AG09309 (cell line): ENCODE measurements around the gene MACF1.
A peak's percentile ranks its signal among the peaks of the same experiment; 100 is the strongest.
"Not testable (repeated sequence)": the region's sequence is repeated elsewhere in the genome, so short reads cannot be mapped to it uniquely, and the experiment has no call there.

Source experiments
- DNase-seq: peaks from one replicate; pipeline ENCODE4 v3.0.0-alpha.2; 2010; ENCODE audit warnings: low read depth
- H3K4me3 ChIP-seq: 2 replicates; pipeline ENCODE4 v1.5.1; 2011; ENCODE audit warnings: mild to moderate bottlenecking, low read depth, low read length, moderate library complexity; ENCODE audit not compliant: control insufficient read depth
- CTCF ChIP-seq: IDR thresholded peaks from 2 replicates; pipeline ENCODE4 v1.5.1; 2011; ENCODE audit warnings: mild to moderate bottlenecking, low read depth, low read length, inconsistent platforms; ENCODE audit not compliant: insufficient read depth, control insufficient read depth; ENCODE audit errors: missing control alignments

MACF1 gene

GRCh38 chr1:39494671-39495410 lies 290.3 kb downstream of the MACF1 start:
- H3K4me3 ChIP-seq: no peak overlapping the region
- no peak for TF ChIP-seq CTCF
- no peak for DNase-seq

GRCh38 chr1:39496520-39496919 lies 292.0 kb downstream of the MACF1 start:
- H3K4me3 ChIP-seq, DNase-seq: not testable (repeated sequence)

GRCh38 chr1:39497585-39497984 lies 293.1 kb downstream of the MACF1 start:
- TF ChIP-seq CTCF: no peak
- no peak overlapping the region for H3K4me3 ChIP-seq
- no peak for DNase-seq

GRCh38 chr1:39498096-39498710 lies 293.7 kb downstream of the MACF1 start:
- DNase-seq, H3K4me3 ChIP-seq: not testable (repeated sequence)

- not testable (repeated sequence) for H3K4me3 ChIP-seq, DNase-seq
These were observed 294.3 kb downstream of the MACF1 start for GRCh38 chr1:39498821-39499220.

- no peak for TF ChIP-seq CTCF
- DNase-seq: no peak
- no peak overlapping the region for H3K4me3 ChIP-seq
These were observed 295.2 kb downstream of the MACF1 start for GRCh38 chr1:39499668-39500067.

- TF ChIP-seq CTCF: no peak
- no peak overlapping the region for H3K4me3 ChIP-seq
- no peak for DNase-seq
These were observed 296.4 kb downstream of the MACF1 start for GRCh38 chr1:39500862-39501389.

- no peak overlapping the region for H3K4me3 ChIP-seq
- no peak for TF ChIP-seq CTCF
- peak; percentile 43 for DNase-seq
These were observed 297.2 kb downstream of the MACF1 start for GRCh38 chr1:39501666-39502065.

- H3K4me3 ChIP-seq, DNase-seq: not testable (repeated sequence)
These were observed 299.9 kb downstream of the MACF1 start for GRCh38 chr1:39504436-39504835.
